GM19438 (cell line): ENCODE results near the gene LUZP1.

Experiments used
- ATAC-seq: cut with Tn5 transposase; IDR thresholded peaks from one replicate; pipeline ENCODE4 v1.9.1; 2021; ENCODE audit warnings: low read depth; ENCODE audit not compliant: unreplicated experiment

The LUZP1 gene

GRCh38 chr1:23037081-23037740 lies 131.4 kb downstream of the LUZP1 start:
- ATAC-seq, result no peak

- no peak for ATAC-seq
Measured at GRCh38 chr1:23035823-23036452, 132.7 kb downstream of the LUZP1 start.
